Ovary (tissue), 9 donors: ENCODE data around the gene CBX4. TPM values are rescaled to one million over a fixed set of nuclear protein-coding genes. Genes with fewer than 3 reads are reported as not detected.

Source experiments
- DNase-seq, 5 donors: peaks; one replicate each; pipeline ENCODE4 v3.0.0-alpha.2; 2019 to 2020
- H3K27ac ChIP-seq, 2 donors: fragments of 200-600 bp; one replicate each; pipeline versions ENCODE4 v1.5.1 to v1.8.0; 2019 to 2022
- H3K27me3 ChIP-seq: fragments of 200-600 bp; one replicate; pipeline ENCODE4 v1.8.0; 2022
- H3K36me3 ChIP-seq: fragments of 200-600 bp; sonication (generic); one replicate; pipeline ENCODE4 v1.5.1; 2019
- H3K4me1 ChIP-seq: one replicate; pipeline ENCODE4 v1.8.1; 2013; ENCODE audit warnings: mild to moderate bottlenecking, moderate library complexity; ENCODE audit not compliant: insufficient read depth
- H3K4me3 ChIP-seq: fragments of 200-600 bp; sonication (generic); one replicate; pipeline ENCODE4 v1.5.1; 2017
- H3K9me3 ChIP-seq, 2 donors: fragments of 200-600 bp in 1 of 2; sonication (generic) in 1 of 2; one replicate each; pipeline versions ENCODE4 v1.5.1 to v1.8.1; 2013 to 2019; ENCODE audit warnings: mild to moderate bottlenecking in 1 of 2, moderate library complexity in 1 of 2
- CTCF ChIP-seq, 3 donors: fragments of 450-650 bp in 2 of 3; fragments of 200-600 bp in 1 of 3; IDR thresholded peaks; one replicate each; pipeline versions ENCODE4 v1.5.1 to v1.8.0; 2016 to 2022; ENCODE audit warnings: antibody characterized with exemption in 3 of 3, mild to moderate bottlenecking in 1 of 3
- EP300 ChIP-seq: sonication (generic); formaldehyde crosslinking; IDR thresholded peaks from one replicate; pipeline ENCODE4 v1.6.1; 2017; ENCODE audit warnings: antibody characterized with exemption
- POLR2A ChIP-seq: fragments of 450-650 bp; IDR thresholded peaks from one replicate; pipeline ENCODE4 v1.6.1; 2017; ENCODE audit warnings: antibody characterized with exemption, mild to moderate bottlenecking, moderate library complexity
- WGBS, 3 donors: extraction: QIAGEN DNeasy Blood & Tissue Kit in 1 of 3; methylation state at CpG; one replicate each; pipeline versions ENCODE4 v1.1.5 to v1.1.7; 2013 to 2017; 5-methylcytosine and 5-hydroxymethylcytosine counted together
- intact Hi-C, 4 donors: fragments of 100-400 bp; cut with DNase I; formaldehyde crosslinking; loops; one replicate each; pipeline versions ENCODE4 v1.11.0 to v1.15.1; 2022 to 2023
- polyA plus RNA-seq, 2 donors: library from polyadenylated mRNA; stranded (reverse); fragments of 200-250 nt in 1 of 2; fragments of 350-450 nt in 1 of 2; fragmentation: Illumina TruSeq in 1 of 2; extraction: RNeasy Lipid Tissue Mini Kit (QIAGEN cat#74804) in 1 of 2; gene quantifications; one replicate each; pipeline ENCODE4 v1.2.3, GENCODE V29; 2013 to 2014
- total RNA-seq, 7 donors: library from RNA; depleted of rRNA in 2 of 7; stranded (reverse); fragments of >200 nt in 2 of 7; fragmentation: NEBNext Ultra II Directional in 3 of 7; extraction: Animal tissue kit (Norgen Biotek cat#: 25700) in 3 of 7; gene quantifications; one replicate each; pipeline versions ENCODE4 v1.1.0 to v1.2.4, GENCODE V29; 2016 to 2023
- donor health status: DM: no; HTN: no; CAD: no; lungs with moderate emphysema.
- donor health status: DM: no; HTN: no; CAD: no.
- donor health status: Bipolar disorder and iron deficiency.
- donor health status: DM: yes; HTN: yes; CAD: no.
- donor health status: DM: no; HTN: no; CAD: no.
- donor health status: DM: yes; HTN: yes; CAD: no.

Gene CBX4
- total and polyA plus RNA-seq, 9 donors: 5.5 to 27.9 (median 16.0) TPM

GRCh38 chr17:79852748-79853147, 13.5 kb upstream of the CBX4 start:
- no peak for TF ChIP-seq CTCF (IDR thresholded peaks at IDR 0.05)
- TF ChIP-seq POLR2A: no peak
- no peak for TF ChIP-seq EP300
- peak overlapping the region; percentile 18 for H3K4me3 ChIP-seq

GRCh38 chr17:79851461-79851817, 12.2 kb upstream of the CBX4 start:
- WGBS, 3 donors: 84 to 87% (median 86%) methylated on average over 11 of the region's 11 CpGs
- no peaks in the 10 kb centered on the region for H3K4me1 ChIP-seq
- H3K27me3 ChIP-seq: no peaks in the 10 kb centered on the region
- intact Hi-C loops: no loop called here
- no peak overlapping the region for H3K27ac ChIP-seq
- no peak overlapping the region for H3K4me3 ChIP-seq
- no peaks in the 10 kb centered on the region for H3K9me3 ChIP-seq
- no peaks in the 10 kb centered on the region for H3K36me3 ChIP-seq
- DNase-seq: no peak
- TF ChIP-seq EP300 (no peak), CTCF (IDR thresholded peaks at IDR 0.05) (no peak), POLR2A (no peak)

More at GRCh38 chr17:79852748-79853147, 13.5 kb upstream of the CBX4 start:
- intact Hi-C loops: no loop called here
- no peak for DNase-seq
- Histone ChIP-seq H3K9me3 (no peaks in the 10 kb centered on the region), H3K27ac (peak overlapping the region in 1 of 2 donors; percentile 56), H3K36me3 (no peaks in the 10 kb centered on the region), H3K27me3 (no peaks in the 10 kb centered on the region), H3K4me1 (no peaks in the 10 kb centered on the region)
- WGBS, 3 donors: 4 to 7% (median 5%) methylated on average over 5 of the region's 5 CpGs

DNA sequence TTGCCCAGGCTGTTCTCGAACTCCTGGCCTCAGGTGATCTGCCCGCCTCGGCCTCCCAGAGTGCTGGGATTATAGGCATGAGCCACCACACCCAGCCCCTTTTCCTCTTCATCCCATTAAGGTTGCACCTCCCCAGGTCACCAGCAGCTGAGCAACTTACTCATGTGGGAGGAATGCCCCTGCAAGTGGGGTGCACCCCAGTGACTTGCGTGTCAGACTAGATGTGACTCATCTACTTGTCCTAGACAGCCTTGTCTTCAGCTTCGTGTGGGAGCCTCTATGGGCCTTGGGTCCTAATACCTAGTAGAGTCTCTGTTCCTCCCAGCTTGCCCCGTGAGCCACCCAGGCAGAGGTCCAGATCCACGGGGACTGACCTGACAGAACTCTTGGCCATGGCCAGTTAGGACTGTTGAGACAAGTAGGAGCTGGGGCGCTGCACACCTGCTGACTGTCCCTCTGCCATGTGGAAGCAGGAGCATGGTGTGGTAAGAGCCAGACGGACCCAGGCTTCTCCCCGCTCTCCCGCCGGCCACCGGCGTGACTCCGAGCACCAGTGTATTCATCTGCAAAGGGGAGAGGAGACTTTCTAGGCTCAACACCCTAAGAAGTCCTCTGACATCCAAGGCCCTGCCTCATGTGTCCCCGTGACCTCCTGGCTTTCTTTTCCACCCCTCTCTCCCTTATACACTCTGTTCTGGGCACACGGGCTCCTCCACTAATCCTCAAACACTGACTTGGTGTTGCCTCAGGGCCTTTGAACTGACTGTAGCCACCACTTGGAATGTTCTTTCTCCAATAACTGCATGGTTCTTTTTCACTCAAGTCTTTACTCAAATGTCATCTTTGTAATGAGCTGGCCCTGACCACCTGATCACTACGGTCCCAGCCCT, 11.6 kb upstream of the CBX4 start:
- Histone ChIP-seq H3K4me3 (no peak overlapping the region), H3K36me3 (no peaks in the 10 kb centered on the region), H3K4me1 (no peaks in the 10 kb centered on the region), H3K27me3 (no peaks in the 10 kb centered on the region), H3K9me3 (no peaks in the 10 kb centered on the region), H3K27ac (no peak overlapping the region)
- no peak for DNase-seq
- intact Hi-C loops: no loop called here
- WGBS, 3 donors: 90 to 95% (median 93%) methylated on average over 18 of the region's 18 CpGs
- TF ChIP-seq CTCF (IDR thresholded peaks at IDR 0.05): no peak
- no peak for TF ChIP-seq POLR2A
- TF ChIP-seq EP300: no peak

DNA sequence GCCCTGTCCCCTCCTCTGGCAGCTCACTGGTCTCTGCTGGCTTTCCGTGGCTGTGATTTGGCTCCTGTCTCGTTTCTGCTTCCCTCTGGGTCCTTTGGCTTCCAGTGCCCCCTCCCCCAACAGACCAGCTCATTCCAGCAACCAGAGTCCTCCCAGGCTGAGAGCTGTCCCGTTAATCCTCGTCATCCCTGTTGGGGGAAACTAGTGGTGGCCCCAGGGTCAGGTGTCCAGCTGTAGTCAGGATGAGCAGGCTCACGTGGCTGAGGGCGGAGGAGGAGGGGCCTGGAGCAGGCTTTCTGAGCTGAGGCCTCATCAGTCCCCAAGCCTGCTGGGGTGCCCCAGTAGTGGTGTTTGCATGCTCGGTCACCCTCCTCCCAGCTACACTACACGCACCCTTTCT, 10.7 kb upstream of the CBX4 start:
- no peak overlapping the region for H3K4me3 ChIP-seq
- no peaks in the 10 kb centered on the region for H3K27me3 ChIP-seq
- H3K4me1 ChIP-seq: no peaks in the 10 kb centered on the region
- no peak for DNase-seq
- no peak for TF ChIP-seq CTCF (IDR thresholded peaks at IDR 0.05)
- TF ChIP-seq POLR2A: no peak
- no peak for TF ChIP-seq EP300
- no peaks in the 10 kb centered on the region for H3K9me3 ChIP-seq
- intact Hi-C loops: loop anchor here in 2 of 4 donors (10.0 kb wide), 2 partner anchors 55 to 125 kb away; partner anchors contain the start of gene CBX8 (in 1 of the 2)
- no peaks in the 10 kb centered on the region for H3K36me3 ChIP-seq
- no peak overlapping the region for H3K27ac ChIP-seq
- WGBS, 3 donors: 73 to 76% (median 75%) methylated on average over 8 of the region's 8 CpGs
